ENCODE results near the gene KRT14.

The KRT14 gene

GRCh38 chr17:41539979-41540701 is 46.6 kb downstream of the KRT14 start:
- in situ Hi-C loops (cut with HindIII; ENCODE audit: low pct_ligation_motif_present, low pct_unique_long_range_greater_than_20kb, low sequenced_read_pairs), result no loop called here
- no peak for DNase-seq

DNA sequence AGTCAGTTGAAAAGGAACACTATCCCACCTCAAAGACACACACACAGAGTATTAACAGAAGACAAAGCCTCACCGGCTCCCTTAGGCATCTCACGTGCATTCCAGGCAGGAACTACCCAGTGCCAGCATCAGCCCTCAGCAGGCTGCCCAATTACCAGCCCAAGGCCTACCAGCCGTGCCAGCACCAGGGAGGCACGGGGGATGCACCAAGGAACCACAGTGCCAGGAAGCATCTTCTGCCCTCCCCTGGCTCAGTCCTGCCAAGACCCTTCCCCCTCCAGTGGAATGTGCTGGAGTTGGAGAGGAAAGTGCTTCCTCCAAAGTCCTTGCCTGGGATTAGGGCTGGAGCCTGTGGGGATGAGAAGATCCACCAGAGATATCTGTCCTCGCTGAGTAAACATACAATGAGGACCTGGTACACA is 47.6 kb downstream of the KRT14 start:
- in situ Hi-C loops (cut with HindIII; ENCODE audit: low pct_ligation_motif_present, low pct_unique_long_range_greater_than_20kb, low sequenced_read_pairs), result no loop called here
- peak; percentile 52 for DNase-seq

GRCh38 chr17:41538565-41538991 is 48.1 kb downstream of the KRT14 start:
- DNase-seq, result peak; percentile 74
- in situ Hi-C loops (cut with HindIII; ENCODE audit: low pct_ligation_motif_present, low pct_unique_long_range_greater_than_20kb, low sequenced_read_pairs), result no loop called here

GRCh38 chr17:41537990-41538389 is 48.7 kb downstream of the KRT14 start:
- in situ Hi-C loops (cut with HindIII; ENCODE audit: low pct_ligation_motif_present, low pct_unique_long_range_greater_than_20kb, low sequenced_read_pairs), result no loop called here
- DNase-seq, result peak; percentile 21

GRCh38 chr17:41537614-41537954 is 49.1 kb downstream of the KRT14 start:
- DNase-seq, result no peak
- in situ Hi-C loops (cut with HindIII; ENCODE audit: low pct_ligation_motif_present, low pct_unique_long_range_greater_than_20kb, low sequenced_read_pairs), result no loop called here

DNA sequence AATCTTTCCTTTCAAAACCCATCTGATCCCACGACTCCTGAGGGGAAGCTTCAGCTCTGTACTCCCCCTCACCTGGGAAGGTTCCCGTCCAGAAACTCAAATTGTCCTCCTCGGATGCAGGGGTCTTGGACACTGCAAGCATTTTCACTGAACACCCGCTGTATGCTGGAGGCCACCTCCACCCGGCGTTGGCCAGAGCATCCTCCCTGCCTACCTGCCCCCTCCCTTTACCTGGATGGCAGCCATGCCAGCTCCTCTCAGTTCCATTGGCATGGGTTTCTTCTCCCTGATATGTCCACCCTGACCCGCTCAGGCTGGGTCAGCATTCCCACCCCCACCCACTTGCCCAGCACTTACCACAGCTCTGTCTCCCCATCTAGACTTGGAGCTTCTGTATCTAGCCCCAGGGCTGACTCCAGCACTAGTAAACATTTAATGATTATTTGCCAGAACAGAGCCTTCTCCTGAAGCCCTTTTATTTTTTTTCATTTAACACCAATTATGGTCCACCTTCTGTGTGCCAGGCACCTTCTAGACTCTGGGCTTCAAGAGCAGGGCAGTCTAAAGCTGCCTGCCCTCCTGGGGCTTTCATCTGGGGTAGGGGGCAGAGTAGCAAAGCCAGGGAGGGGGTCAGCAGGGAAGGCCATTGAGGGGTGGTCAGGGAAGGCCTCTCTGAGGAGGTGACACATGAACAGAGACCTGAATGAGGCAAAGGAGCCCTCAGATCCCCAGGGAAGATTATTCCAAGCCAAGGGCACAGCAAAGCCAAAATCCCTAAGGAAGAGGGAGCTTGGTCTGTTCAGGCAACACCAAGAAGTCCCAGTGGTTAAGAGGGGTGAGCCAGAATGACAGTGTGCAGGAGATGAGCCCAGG is 49.7 kb downstream of the KRT14 start:
- in situ Hi-C loops (cut with HindIII; ENCODE audit: low pct_ligation_motif_present, low pct_unique_long_range_greater_than_20kb, low sequenced_read_pairs), result no loop called here
- no peak for DNase-seq

GRCh38 chr17:41535764-41536481 is 50.8 kb downstream of the KRT14 start:
- DNase-seq, result no peak
- in situ Hi-C loops (cut with HindIII; ENCODE audit: low pct_ligation_motif_present, low pct_unique_long_range_greater_than_20kb, low sequenced_read_pairs), result no loop called here

DNA sequence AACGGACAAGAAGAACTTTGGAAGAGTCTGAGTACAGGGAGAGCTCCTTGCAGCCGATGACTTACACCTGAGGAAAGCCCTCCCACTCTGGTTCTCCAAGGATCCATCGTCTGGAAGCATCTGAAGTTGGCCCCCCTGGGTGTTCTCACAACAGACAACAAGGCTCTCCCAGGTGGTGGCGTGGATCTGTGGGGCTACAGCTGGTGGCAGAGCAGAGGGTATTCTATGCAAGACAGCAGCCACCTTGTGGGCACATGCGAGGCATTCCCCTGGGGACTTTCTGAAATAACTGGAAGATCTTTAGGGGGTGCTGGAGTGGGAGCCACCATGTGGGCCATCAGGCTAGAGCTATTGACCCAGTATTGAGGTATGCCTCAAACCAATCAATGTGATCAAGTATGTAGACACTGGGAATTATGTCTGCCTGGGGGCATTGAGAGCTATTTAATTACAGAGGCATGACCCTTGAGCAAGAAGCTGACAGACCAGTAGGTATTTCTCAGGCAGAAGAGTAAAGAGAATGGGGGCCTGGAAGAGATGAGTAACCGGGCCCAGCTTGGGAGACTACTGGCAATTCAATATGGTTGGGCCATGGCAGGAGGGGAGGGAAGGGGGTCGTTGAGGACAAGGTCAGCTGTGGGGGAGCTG is 51.7 kb downstream of the KRT14 start:
- in situ Hi-C loops (cut with HindIII; ENCODE audit: low pct_ligation_motif_present, low pct_unique_long_range_greater_than_20kb, low sequenced_read_pairs), result no loop called here
- DNase-seq, result no peak

GRCh38 chr17:41533613-41534012 is 53.1 kb downstream of the KRT14 start:
- no peak for DNase-seq
- in situ Hi-C loops (cut with HindIII; ENCODE audit: low pct_ligation_motif_present, low pct_unique_long_range_greater_than_20kb, low sequenced_read_pairs), result no loop called here

DNA sequence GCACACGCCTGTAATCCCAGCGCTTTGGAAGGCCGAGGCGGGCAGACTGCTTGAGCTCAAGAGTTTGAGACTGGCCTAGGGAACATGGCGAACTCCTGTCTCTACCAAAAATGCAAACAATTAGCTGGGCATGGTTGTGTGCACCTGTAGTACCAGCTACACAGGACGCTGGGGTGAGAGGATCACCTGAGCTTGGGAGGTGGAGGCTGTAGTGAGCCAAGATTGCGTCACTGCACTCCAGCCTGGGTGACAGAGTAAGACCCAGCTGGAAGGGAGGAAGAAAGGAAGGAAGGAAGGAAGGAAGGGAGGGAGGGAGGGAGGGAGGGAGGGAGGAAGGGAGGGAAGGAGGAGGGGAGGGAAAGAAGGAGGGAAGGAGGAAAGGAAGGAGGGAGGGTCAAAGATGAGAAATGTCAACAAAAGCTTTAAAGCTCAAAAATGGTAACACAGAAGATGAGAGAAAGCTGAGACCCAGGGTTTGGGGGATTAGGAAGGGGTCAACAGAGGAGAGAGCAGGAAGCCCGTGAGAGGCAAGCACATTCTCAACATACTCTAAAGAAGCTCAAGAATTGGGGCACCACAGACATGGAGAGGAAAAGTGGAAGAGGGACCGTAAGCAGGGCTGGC is 53.6 kb downstream of the KRT14 start:
- DNase-seq, result no peak
- in situ Hi-C loops (cut with HindIII; ENCODE audit: low pct_ligation_motif_present, low pct_unique_long_range_greater_than_20kb, low sequenced_read_pairs), result no loop called here
